ENCODE results near the gene MFGE8. TPM values are rescaled to one million over a fixed set of nuclear protein-coding genes. Genes with fewer than 3 reads are reported as not detected.

Gene MFGE8
- total RNA-seq, 2 donors from 2014 or later, result 21.7 to 27.7 TPM

DNA sequence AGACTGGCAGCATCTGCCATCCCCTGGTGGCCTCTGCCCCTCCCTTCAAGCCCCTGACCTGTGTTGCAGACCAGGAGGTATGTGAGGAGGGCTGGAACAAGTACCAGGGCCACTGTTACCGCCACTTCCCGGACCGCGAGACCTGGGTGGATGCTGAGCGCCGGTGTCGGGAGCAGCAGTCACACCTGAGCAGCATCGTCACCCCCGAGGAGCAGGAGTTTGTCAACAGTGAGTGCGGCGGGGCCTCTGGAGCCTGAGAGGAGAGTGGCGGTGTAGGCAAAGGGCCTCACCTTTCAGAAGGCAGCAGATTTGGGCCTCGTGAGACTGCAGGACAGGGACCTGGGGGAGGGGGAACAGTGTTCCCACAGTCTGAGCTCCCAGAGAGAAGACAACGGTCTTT is 41.9 kb downstream of the MFGE8 start:
- H3K4me3 Mint-ChIP-seq, result no peak overlapping the region
- no peaks in the 10 kb centered on the region for H3K4me1 Mint-ChIP-seq (ENCODE audit: low read depth)
- H3K9me3 Mint-ChIP-seq, result no peaks in the 10 kb centered on the region
- no peaks in the 10 kb centered on the region for H3K27me3 Mint-ChIP-seq (ENCODE audit: low read depth)
- DNase-seq, result no peak
- no peak overlapping the region for H3K27ac Mint-ChIP-seq
- ATAC-seq (replicated peaks in 1 of 2), result no peak
- H3K36me3 Mint-ChIP-seq (ENCODE audit: insufficient read depth in 2 of 2), result peaks cover 0 to 2% of the 10 kb centered on the region in 2 donors

DNA sequence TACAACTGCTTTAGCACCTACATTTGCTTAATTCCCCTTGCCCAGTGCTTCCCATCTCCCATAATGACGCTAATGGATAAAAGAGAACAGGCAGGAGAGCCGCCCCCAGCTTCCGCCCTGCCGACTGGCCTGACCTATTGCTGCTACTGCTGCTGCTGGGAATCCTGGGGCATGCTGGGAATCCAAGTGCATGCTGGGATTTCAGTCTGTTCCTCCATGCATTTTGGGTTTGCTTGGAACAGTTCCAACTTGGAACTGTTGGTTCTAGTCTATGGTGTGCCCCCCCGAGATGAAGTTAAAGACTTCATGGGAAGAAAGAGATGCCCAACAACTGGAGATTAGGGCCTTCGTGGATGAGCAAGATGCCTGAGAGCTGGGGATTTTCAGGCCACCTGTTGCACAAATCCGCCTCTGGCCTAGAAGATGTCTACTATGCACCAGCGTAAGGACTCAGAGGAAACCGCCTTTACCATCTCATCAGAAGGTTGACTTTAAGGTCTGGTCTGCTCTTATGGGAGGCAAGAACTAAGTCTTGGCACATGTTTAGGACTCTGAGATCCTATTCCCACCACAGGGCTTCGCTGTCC is 46.8 kb downstream of the MFGE8 start:
- Mint-ChIP-seq H3K27me3 (ENCODE audit: low read depth) (no peaks in the 10 kb centered on the region), H3K36me3 (ENCODE audit: insufficient read depth in 2 of 2) (no peaks in the 10 kb centered on the region), H3K4me1 (ENCODE audit: low read depth) (no peaks in the 10 kb centered on the region), H3K9me3 (no peaks in the 10 kb centered on the region), H3K27ac (no peak overlapping the region), H3K4me3 (no peak overlapping the region)
- DNase-seq (no peak), ATAC-seq (replicated peaks in 1 of 2) (no peak)

DNA sequence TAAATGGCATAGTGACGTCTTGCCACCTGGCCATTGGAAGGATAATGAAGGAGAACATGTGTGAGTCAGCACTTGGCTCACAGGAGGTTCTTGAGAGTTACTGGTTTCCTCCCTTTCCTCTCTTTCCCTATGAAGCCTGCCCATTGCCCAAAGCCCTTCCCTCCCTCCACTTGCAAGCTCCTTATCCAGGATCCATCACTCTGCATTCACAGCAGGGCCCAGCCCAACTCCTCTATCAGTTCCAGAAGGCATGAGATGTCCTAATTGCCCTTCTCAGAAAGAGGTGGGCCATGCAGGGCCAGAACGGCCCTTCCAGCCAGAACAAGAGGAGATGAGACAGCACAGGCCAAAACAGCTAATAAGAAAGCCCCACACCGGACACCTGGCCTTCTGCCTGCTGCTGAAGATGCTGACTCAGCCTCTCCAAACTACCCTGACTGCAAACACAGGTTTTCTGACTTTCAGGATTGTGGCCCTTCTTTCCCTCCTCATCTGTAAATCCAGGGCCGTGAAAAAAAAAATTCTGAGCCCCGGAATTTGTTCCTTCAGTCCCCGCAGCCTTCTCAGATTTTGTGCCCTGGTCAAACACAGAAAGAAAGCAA is 47.6 kb downstream of the MFGE8 start:
- Mint-ChIP-seq H3K4me3 (no peak overlapping the region), H3K27ac (no peak overlapping the region)

DNA sequence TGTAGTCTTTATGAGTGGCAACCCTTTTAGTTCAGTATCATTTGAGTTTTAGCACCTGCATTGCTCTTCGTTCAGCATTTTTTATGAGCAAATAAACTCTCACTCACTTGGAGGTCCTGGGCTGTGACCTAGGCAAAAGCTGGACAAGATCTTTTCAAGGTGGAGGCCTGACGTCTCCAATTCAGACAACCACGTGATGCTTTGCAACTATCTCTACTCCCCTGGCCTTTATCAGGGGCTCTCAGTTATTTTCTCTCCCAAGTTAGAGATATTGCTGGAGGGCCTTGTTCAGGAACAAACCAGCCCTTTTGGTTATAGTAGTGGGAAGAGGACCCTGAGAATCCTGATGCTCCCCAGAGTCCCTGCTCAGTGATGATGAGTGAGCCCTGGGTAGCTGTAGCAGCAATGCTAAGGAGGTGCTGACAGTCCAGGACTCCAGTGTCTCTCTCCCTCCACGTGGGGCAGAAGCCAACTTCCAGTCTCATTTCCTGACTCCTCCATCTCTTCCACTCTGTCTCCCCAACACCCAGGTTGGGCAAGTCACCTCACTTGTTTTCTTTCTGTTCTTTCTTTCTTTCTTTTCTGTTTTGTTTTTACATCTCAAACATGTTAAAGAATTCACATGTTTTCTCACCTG is 48.2 kb downstream of the MFGE8 start:
- Mint-ChIP-seq H3K27me3 (ENCODE audit: low read depth) (no peaks in the 10 kb centered on the region), H3K9me3 (no peaks in the 10 kb centered on the region), H3K4me1 (ENCODE audit: low read depth) (no peaks in the 10 kb centered on the region), H3K36me3 (ENCODE audit: insufficient read depth in 2 of 2) (no peaks in the 10 kb centered on the region), H3K27ac (no peak overlapping the region), H3K4me3 (no peak overlapping the region)
- no peak for ATAC-seq (replicated peaks in 1 of 2)
- DNase-seq, result no peak

More for the DNA sequence above, 47.6 kb downstream of the MFGE8 start:
- Mint-ChIP-seq H3K9me3 (no peaks in the 10 kb centered on the region), H3K36me3 (ENCODE audit: insufficient read depth in 2 of 2) (no peaks in the 10 kb centered on the region), H3K27me3 (ENCODE audit: low read depth) (no peaks in the 10 kb centered on the region), H3K4me1 (ENCODE audit: low read depth) (no peaks in the 10 kb centered on the region)
- no peak for ATAC-seq (replicated peaks in 1 of 2)
- DNase-seq, result no peak

DNA sequence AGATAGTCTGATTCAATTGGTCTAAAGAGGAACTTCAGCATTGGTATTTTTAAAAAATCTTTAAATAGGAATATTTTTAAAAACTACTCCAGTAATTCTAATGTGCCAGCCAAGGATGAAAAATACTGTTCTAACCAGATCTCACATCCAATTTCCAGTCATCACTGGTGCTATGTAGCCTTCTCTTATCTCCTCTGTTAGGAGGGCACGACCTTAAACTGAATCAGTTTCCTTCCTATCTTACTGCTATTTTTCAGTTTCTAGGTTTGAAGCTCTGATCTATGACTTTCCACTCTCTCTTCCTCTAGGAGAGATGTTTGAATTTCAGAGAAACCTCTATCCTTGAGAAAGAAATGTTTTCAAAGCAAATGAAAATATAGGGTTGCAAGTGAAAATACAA is 49.8 kb downstream of the MFGE8 start:
- Mint-ChIP-seq H3K4me3 (no peak overlapping the region), H3K27me3 (ENCODE audit: low read depth) (no peaks in the 10 kb centered on the region), H3K36me3 (ENCODE audit: insufficient read depth in 2 of 2) (no peaks in the 10 kb centered on the region), H3K27ac (no peak overlapping the region), H3K9me3 (no peaks in the 10 kb centered on the region), H3K4me1 (ENCODE audit: low read depth) (no peaks in the 10 kb centered on the region)
- ATAC-seq (replicated peaks in 1 of 2), result no peak
- DNase-seq, result no peak

DNA sequence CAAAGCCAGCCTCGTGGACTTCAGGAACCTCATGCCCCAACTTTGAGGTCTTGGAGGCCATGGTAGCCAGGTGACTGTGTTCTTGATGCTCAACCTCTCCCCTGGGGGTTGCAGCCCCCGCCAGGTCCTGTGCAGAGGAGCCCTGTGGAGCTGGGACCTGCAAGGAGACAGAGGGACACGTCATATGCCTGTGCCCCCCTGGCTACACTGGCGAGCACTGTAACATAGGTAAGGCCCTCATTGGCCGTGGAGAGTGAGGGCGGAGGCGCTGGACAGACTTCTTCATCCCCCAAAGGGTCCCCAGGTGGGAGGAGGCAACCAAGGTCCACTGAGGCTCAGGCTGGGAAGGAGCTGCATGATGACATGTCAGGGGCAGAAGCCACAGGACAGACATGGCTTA is 53.0 kb downstream of the MFGE8 start:
- Mint-ChIP-seq H3K27me3 (ENCODE audit: low read depth) (no peaks in the 10 kb centered on the region), H3K36me3 (ENCODE audit: insufficient read depth in 2 of 2) (no peaks in the 10 kb centered on the region), H3K9me3 (no peaks in the 10 kb centered on the region), H3K27ac (no peak overlapping the region), H3K4me3 (no peak overlapping the region), H3K4me1 (ENCODE audit: low read depth) (no peaks in the 10 kb centered on the region)
- ATAC-seq (replicated peaks in 1 of 2) (no peak), DNase-seq (no peak)

DNA sequence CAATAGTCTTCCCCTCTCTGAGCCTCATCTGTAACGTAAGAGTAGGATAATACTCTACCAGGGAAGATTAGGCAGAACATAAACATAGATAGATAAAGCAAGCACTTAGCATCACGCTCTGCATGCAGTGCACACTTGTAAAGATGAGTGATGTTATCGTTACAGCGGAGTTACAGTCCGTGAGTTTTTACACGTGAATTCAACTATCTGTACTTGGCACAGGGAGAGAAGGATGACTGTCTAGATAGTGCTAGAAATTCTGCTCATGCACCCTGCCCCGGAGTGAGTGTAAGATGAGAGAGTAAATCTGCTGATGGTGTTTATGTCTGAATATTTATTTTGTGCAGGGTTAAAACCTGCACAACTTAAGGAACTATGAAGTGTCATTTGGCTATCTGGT is 53.6 kb downstream of the MFGE8 start:
- DNase-seq (no peak), ATAC-seq (replicated peaks in 1 of 2) (no peak)
- peaks cover under 1 to 2% of the 10 kb centered on the region in 2 donors for H3K36me3 Mint-ChIP-seq (ENCODE audit: insufficient read depth in 2 of 2)
- H3K27me3 Mint-ChIP-seq (ENCODE audit: low read depth), result no peaks in the 10 kb centered on the region
- H3K9me3 Mint-ChIP-seq, result peaks cover under 1 to 2% of the 10 kb centered on the region in 2 donors
- H3K4me3 Mint-ChIP-seq, result no peak overlapping the region
- no peaks in the 10 kb centered on the region for H3K4me1 Mint-ChIP-seq (ENCODE audit: low read depth)
- H3K27ac Mint-ChIP-seq, result no peak overlapping the region

DNA sequence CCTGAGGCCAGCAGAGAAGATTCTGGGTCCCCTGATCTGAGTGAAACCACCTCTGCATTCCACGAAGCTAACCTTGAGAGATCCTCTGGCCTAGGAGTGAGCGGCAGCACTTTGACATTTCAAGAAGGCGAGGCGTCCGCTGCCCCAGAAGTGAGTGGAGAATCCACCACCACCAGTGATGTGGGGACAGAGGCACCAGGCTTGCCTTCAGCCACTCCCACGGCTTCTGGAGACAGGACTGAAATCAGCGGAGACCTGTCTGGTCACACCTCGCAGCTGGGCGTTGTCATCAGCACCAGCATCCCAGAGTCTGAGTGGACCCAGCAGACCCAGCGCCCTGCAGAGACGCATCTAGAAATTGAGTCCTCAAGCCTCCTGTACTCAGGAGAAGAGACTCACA is 54.2 kb downstream of the MFGE8 start:
- Mint-ChIP-seq H3K4me1 (ENCODE audit: low read depth) (no peaks in the 10 kb centered on the region), H3K27ac (no peak overlapping the region), H3K27me3 (ENCODE audit: low read depth) (no peaks in the 10 kb centered on the region), H3K36me3 (ENCODE audit: insufficient read depth in 2 of 2) (peaks cover 3% of the 10 kb centered on the region in 2 donors), H3K9me3 (peaks cover 1 to 4% of the 10 kb centered on the region in 2 donors), H3K4me3 (no peak overlapping the region)
- no peak for ATAC-seq (replicated peaks in 1 of 2)
- no peak for DNase-seq

DNA sequence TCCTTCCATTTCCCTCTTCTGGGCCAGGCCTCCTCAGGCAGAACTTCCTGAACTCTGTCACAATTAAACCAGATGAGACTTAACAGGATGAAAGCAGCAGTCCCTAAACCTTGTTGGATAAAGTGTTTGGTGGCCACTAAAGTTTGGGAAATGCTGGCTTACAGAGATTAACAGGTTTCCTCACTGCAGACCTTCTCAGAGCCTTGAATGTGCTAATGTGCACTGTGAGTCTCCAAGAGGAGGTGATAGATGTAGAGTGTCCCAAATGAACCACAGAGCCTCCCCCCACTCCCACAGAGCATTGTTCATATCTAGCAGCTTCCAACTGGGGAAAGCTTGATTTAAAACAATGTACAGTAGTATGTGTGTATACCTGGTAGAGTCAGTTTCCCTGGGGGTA is 60.7 kb downstream of the MFGE8 start:
- no peak overlapping the region for H3K4me3 Mint-ChIP-seq
- ATAC-seq (replicated peaks in 1 of 2) (no peak), DNase-seq (no peak)
- peaks cover 5% of the 10 kb centered on the region for H3K27me3 Mint-ChIP-seq (ENCODE audit: low read depth)
- H3K27ac Mint-ChIP-seq, result no peak overlapping the region
- peaks cover 3 to 4% of the 10 kb centered on the region in 2 donors for H3K9me3 Mint-ChIP-seq
- H3K4me1 Mint-ChIP-seq (ENCODE audit: low read depth), result no peaks in the 10 kb centered on the region
- H3K36me3 Mint-ChIP-seq (ENCODE audit: insufficient read depth in 2 of 2), result peaks cover 3 to 5% of the 10 kb centered on the region in 2 donors

DNA sequence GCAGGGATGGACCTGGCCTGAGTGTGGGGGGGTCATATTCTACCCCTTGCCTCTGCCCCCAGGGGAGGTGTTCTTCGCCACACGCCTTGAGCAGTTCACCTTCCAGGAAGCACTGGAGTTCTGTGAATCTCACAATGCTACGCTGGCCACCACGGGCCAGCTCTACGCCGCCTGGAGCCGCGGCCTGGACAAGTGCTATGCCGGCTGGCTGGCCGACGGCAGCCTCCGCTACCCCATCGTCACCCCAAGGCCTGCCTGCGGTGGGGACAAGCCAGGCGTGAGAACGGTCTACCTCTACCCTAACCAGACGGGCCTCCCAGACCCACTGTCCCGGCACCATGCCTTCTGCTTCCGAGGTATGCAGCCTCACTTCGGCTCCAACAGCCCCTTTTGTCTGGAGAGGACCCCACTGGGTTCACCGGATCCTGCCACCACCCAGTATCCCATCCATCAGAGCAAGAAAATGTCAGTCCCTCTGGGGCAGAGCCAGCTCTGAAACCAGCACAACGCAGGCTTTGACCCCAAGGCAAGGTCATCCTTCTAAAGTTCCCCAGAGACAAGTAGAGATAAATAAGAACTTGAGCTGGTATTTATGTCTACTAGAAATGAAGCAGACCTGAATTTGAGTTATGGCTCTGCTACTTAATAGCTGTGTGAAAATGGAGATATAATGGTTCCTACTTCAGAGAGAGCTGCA is 63.7 kb downstream of the MFGE8 start:
- H3K27me3 Mint-ChIP-seq (ENCODE audit: low read depth), result peaks cover 11% of the 10 kb centered on the region
- no peak overlapping the region for H3K27ac Mint-ChIP-seq
- peaks cover under 1 to 4% of the 10 kb centered on the region in 2 donors for H3K36me3 Mint-ChIP-seq (ENCODE audit: insufficient read depth in 2 of 2)
- DNase-seq (no peak), ATAC-seq (replicated peaks in 1 of 2) (no peak)
- peaks cover 9% of the 10 kb centered on the region for H3K4me1 Mint-ChIP-seq (ENCODE audit: low read depth)
- no peak overlapping the region for H3K4me3 Mint-ChIP-seq
- peaks cover 1 to 2% of the 10 kb centered on the region in 2 donors for H3K9me3 Mint-ChIP-seq

Other genes with a start within 250 kb of the MFGE8 start
- not detected for gene ACAN, start 109.9 kb downstream of the MFGE8 start, total RNA-seq
- gene HAPLN3, start 17.8 kb downstream of the MFGE8 start, total RNA-seq, result 100 to 1,000 TPM in 1 of 2 donors, 10 to 100 TPM in 1; 82.5 to 114 TPM
- gene ABHD2, start 175.1 kb upstream of the MFGE8 start, total RNA-seq, result 10 to 100 TPM; 36.8 to 44.1 TPM

All from activated T-cell treated with anti-CD3 and anti-CD28 coated beads, Interleukin-2, amount 50 U/mL, for 72 hours (primary cell).